H9 (cell line): ENCODE measurements around the gene FANCI. TPM values are rescaled to one million over a fixed set of nuclear protein-coding genes. Genes with fewer than 3 reads are reported as not detected.

Experiments used
- DNase-seq: peaks from one replicate; pipeline ENCODE4 v3.0.0-alpha.2; 2017
- H2AFZ ChIP-seq: one replicate; pipeline ENCODE4 v1.6.1; 2013; ENCODE audit warnings: mild to moderate bottlenecking, low read length, control low read depth, moderate library complexity
- H2AK5ac ChIP-seq: 2 replicates; pipeline ENCODE4 v1.6.1; 2013; ENCODE audit warnings: low read length, control low read depth, mixed read lengths; ENCODE audit not compliant: insufficient read length
- H2BK120ac ChIP-seq: one replicate; pipeline ENCODE4 v1.6.1; 2013; ENCODE audit warnings: low read depth, mild to moderate bottlenecking, low read length, control low read depth, inconsistent platforms; ENCODE audit not compliant: poor library complexity, severe bottlenecking
- H2BK12ac ChIP-seq: 2 replicates; pipeline ENCODE4 v1.6.1; 2013; ENCODE audit warnings: low read length, control low read depth, mixed read lengths, low read depth; ENCODE audit not compliant: insufficient read length
- H2BK15ac ChIP-seq: 2 replicates; pipeline ENCODE4 v1.6.1; 2013; ENCODE audit warnings: low read depth, low read length, control low read depth
- H2BK20ac ChIP-seq: one replicate; pipeline ENCODE4 v1.6.1; 2013; ENCODE audit warnings: low read depth, mild to moderate bottlenecking, low read length, control low read depth, inconsistent platforms; ENCODE audit not compliant: poor library complexity, severe bottlenecking
- H2BK5ac ChIP-seq: 2 replicates; pipeline ENCODE4 v1.6.1; 2013; ENCODE audit warnings: low read length, control low read depth, mixed read lengths; ENCODE audit not compliant: insufficient read length
- H3K14ac ChIP-seq: 2 replicates; pipeline ENCODE4 v1.6.1; 2013; ENCODE audit warnings: low read length, control low read depth; ENCODE audit not compliant: insufficient read depth
- H3K18ac ChIP-seq: 2 replicates; pipeline ENCODE4 v1.6.1; 2013; ENCODE audit warnings: low read depth, mild to moderate bottlenecking, mixed read lengths, low read length, control low read depth; ENCODE audit not compliant: insufficient read length
- H3K23ac ChIP-seq: 2 replicates; pipeline ENCODE4 v1.6.1; 2013; ENCODE audit warnings: low read length, control low read depth, mixed read lengths, low read depth; ENCODE audit not compliant: insufficient read length
- H3K23me2 ChIP-seq: 2 replicates; pipeline ENCODE4 v1.6.1; 2013; ENCODE audit warnings: low read depth, mild to moderate bottlenecking, mixed read lengths, low read length, control low read depth; ENCODE audit not compliant: insufficient read length, poor library complexity, severe bottlenecking
- H3K27ac ChIP-seq: 2 replicates; pipeline ENCODE4 v1.5.1; 2013; ENCODE audit warnings: low read length, control low read depth, mixed read lengths, low read depth; ENCODE audit not compliant: insufficient read length
- H3K27me3 ChIP-seq: 2 replicates; pipeline ENCODE4 v1.6.1; 2013; ENCODE audit warnings: low read length, control low read depth, inconsistent platforms; ENCODE audit not compliant: insufficient read depth
- H3K4ac ChIP-seq: 2 replicates; pipeline ENCODE4 v1.6.1; 2013; ENCODE audit warnings: low read depth, mild to moderate bottlenecking, control low read depth, inconsistent platforms, low read length, moderate library complexity
- H3K4me1 ChIP-seq: 2 replicates; pipeline ENCODE4 v1.6.1; 2013; ENCODE audit warnings: low read length, control low read depth, inconsistent platforms; ENCODE audit not compliant: insufficient read depth
- H3K4me2 ChIP-seq: 2 replicates; pipeline ENCODE4 v1.6.1; 2013; ENCODE audit warnings: low read length, control low read depth, mixed read lengths; ENCODE audit not compliant: insufficient read length, insufficient read depth
- H3K56ac ChIP-seq: 2 replicates; pipeline ENCODE4 v1.6.1; 2013; ENCODE audit warnings: low read depth, mild to moderate bottlenecking, mixed read lengths, low read length, control low read depth; ENCODE audit not compliant: insufficient read length
- H3K79me1 ChIP-seq: 2 replicates; pipeline ENCODE4 v1.6.1; 2013; ENCODE audit warnings: low read depth, mild to moderate bottlenecking, moderate library complexity, low read length, control low read depth, inconsistent platforms; ENCODE audit not compliant: insufficient read depth, poor library complexity, severe bottlenecking
- H3K79me2 ChIP-seq: 2 replicates; pipeline ENCODE4 v1.6.1; 2013; ENCODE audit warnings: low read length, control low read depth, inconsistent platforms; ENCODE audit not compliant: insufficient read depth
- H3K9ac ChIP-seq: 2 replicates; pipeline ENCODE4 v1.6.1; 2013; ENCODE audit warnings: low read length, control low read depth, mixed read lengths; ENCODE audit not compliant: insufficient read length; ENCODE audit errors: extremely low read depth
- H3K9me3 ChIP-seq: one replicate; pipeline ENCODE4 v1.6.1; 2013; ENCODE audit warnings: low read depth, low read length, inconsistent platforms; ENCODE audit not compliant: control insufficient read depth
- H3T11ph ChIP-seq: one replicate; pipeline ENCODE4 v1.6.1; 2013; ENCODE audit warnings: mild to moderate bottlenecking, low read length, control low read depth, inconsistent platforms
- H4K20me1 ChIP-seq: one replicate; pipeline ENCODE4 v1.6.1; 2013; ENCODE audit not compliant: control insufficient read depth, insufficient read length, insufficient read depth
- H4K5ac ChIP-seq: 2 replicates; pipeline ENCODE4 v1.6.1; 2013; ENCODE audit warnings: low read depth, mild to moderate bottlenecking, mixed read lengths, low read length, control low read depth; ENCODE audit not compliant: insufficient read length
- H4K8ac ChIP-seq: replicated peaks from 2 replicates; pipeline ENCODE4 v1.6.1; 2013; ENCODE audit warnings: low read length, control low read depth, mixed read lengths, low read depth; ENCODE audit not compliant: insufficient read length
- H4K91ac ChIP-seq: 2 replicates; pipeline ENCODE4 v1.6.1; 2013; ENCODE audit warnings: low read depth, mild to moderate bottlenecking, moderate library complexity, mixed read lengths, low read length, control low read depth; ENCODE audit not compliant: insufficient read length
- H3K27ac Mint-ChIP-seq, 3 experiments: 2 replicates in 2 of 3; 3 replicates in 1 of 3; pipeline ENCODE4 v1.8.0; 2020 to 2021; ENCODE audit warnings: mixed read lengths in 3 of 3, mild to moderate bottlenecking in 1 of 3, moderate library complexity in 1 of 3
- H3K27me3 Mint-ChIP-seq: 2 replicates; pipeline ENCODE4 v1.8.0; 2021; ENCODE audit warnings: low read depth, mild to moderate bottlenecking, moderate library complexity, mixed read lengths
- H3K36me3 Mint-ChIP-seq, 3 experiments: 2 replicates in 2 of 3; 3 replicates in 1 of 3; pipeline ENCODE4 v1.8.0; 2020 to 2021; ENCODE audit warnings: low read depth in 3 of 3, mixed read lengths in 3 of 3; ENCODE audit not compliant: insufficient read depth in 1 of 3
- H3K4me1 Mint-ChIP-seq, 2 experiments: 2 replicates each; pipeline ENCODE4 v1.8.0; 2020; ENCODE audit warnings: mixed read lengths in 2 of 2
- H3K4me3 Mint-ChIP-seq, 2 experiments: 2 replicates in 1 of 2; 3 replicates in 1 of 2; pipeline ENCODE4 v1.8.0; 2020 to 2021; ENCODE audit warnings: mild to moderate bottlenecking in 2 of 2, mixed read lengths in 2 of 2, moderate library complexity in 1 of 2
- H3K9me3 Mint-ChIP-seq, 2 experiments: 2 replicates in 1 of 2; 3 replicates in 1 of 2; pipeline ENCODE4 v1.8.0; 2020; ENCODE audit warnings: mild to moderate bottlenecking in 2 of 2, mixed read lengths in 2 of 2, moderate library complexity in 1 of 2
- WGBS: extraction: QIAGEN DNeasy Blood & Tissue Kit; methylation state at CpG from one replicate; pipeline ENCODE4 v1.1.7; 2013; ENCODE audit warnings: missing lambda C conversion rate, low lambda C conversion rate, mixed read lengths; ENCODE audit not compliant: insufficient read length; ENCODE audit errors: extremely low coverage; 5-methylcytosine and 5-hydroxymethylcytosine counted together
- total RNA-seq: library from RNA; stranded (reverse); gene quantifications from 2 replicates; pipeline ENCODE4 v1.2.1, GENCODE V29; 2021
- TF ChIP-seq, protein P1 (sequence below): fragments of 200-600 bp; sonication (generic); conservative IDR thresholded peaks from 3 replicates; pipeline ENCODE4 v1.8.0; 2021; ENCODE audit warnings: antibody characterized with exemption, mild to moderate bottlenecking

Gene FANCI
- total RNA-seq, 1 experiment from 2014 or later = 106 TPM

DNA sequence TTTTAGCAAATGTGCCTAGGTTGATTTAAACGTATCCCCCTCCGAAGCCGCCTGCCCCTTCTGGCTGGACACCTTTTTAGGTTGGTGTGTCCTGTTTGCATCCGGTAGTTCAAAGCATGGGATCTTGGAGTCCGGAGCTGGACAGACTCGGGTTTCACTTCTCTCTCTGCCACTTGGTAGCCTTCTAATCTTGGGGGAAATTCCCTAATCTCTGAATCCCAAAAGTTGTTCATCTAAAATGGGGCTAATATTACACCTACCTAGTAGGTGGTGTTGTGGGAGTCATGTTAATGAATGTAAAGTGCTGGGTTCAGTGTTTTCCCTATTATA, 760 bp downstream of the FANCI start:
- Histone ChIP-seq H3T11ph (no peak overlapping the region), H4K5ac (no peak overlapping the region), H3K4ac (no peak overlapping the region), H3K27ac (no peak overlapping the region), H2BK20ac (no peak overlapping the region), H3K23me2 (peaks cover 17% of the 10 kb centered on the region), H3K9me3 (no peaks in the 10 kb centered on the region), H3K14ac (peak overlapping the region; percentile 73; the same call in 1 of the 2 replicates), H3K18ac (no peak overlapping the region), H3K56ac (no peak overlapping the region), H4K8ac (no peak overlapping the region), H2BK120ac (no peak overlapping the region), H2AFZ (no peak overlapping the region), H2BK12ac (no peak overlapping the region), H2BK5ac (no peak overlapping the region), H2AK5ac (no peak overlapping the region), H3K4me2 (peak overlapping the region; percentile 80), H3K9ac (peak overlapping the region; percentile 94), H4K20me1 (no peaks in the 10 kb centered on the region), H3K4me1 (no peaks in the 10 kb centered on the region), H3K79me2 (peaks cover 14% of the 10 kb centered on the region; the same call in 1 of the 2 replicates), H4K91ac (no peak overlapping the region), H2BK15ac (no peak overlapping the region), H3K23ac (no peak overlapping the region), H3K79me1 (peaks cover 2% of the 10 kb centered on the region), H3K27me3 (no peaks in the 10 kb centered on the region; the same call in 1 of the 2 replicates)
- H3K9me3 Mint-ChIP-seq = peaks cover 11 to 17% of the 10 kb centered on the region in 2 experiments
- H3K36me3 Mint-ChIP-seq = peaks cover 33 to 36% (median 34%) of the 10 kb centered on the region in 3 experiments
- H3K27ac Mint-ChIP-seq = peak overlapping the region; percentile 58 to 97 (median 88); a peak in 5 of 7 replicates
- H3K4me1 Mint-ChIP-seq = peaks cover 21 to 27% of the 10 kb centered on the region in 2 experiments
- TF ChIP-seq, protein P1, sequence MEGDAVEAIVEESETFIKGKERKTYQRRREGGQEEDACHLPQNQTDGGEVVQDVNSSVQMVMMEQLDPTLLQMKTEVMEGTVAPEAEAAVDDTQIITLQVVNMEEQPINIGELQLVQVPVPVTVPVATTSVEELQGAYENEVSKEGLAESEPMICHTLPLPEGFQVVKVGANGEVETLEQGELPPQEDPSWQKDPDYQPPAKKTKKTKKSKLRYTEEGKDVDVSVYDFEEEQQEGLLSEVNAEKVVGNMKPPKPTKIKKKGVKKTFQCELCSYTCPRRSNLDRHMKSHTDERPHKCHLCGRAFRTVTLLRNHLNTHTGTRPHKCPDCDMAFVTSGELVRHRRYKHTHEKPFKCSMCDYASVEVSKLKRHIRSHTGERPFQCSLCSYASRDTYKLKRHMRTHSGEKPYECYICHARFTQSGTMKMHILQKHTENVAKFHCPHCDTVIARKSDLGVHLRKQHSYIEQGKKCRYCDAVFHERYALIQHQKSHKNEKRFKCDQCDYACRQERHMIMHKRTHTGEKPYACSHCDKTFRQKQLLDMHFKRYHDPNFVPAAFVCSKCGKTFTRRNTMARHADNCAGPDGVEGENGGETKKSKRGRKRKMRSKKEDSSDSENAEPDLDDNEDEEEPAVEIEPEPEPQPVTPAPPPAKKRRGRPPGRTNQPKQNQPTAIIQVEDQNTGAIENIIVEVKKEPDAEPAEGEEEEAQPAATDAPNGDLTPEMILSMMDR = no peak
- peaks cover 14% of the 10 kb centered on the region for H3K27me3 Mint-ChIP-seq
- peak overlapping the region; percentile 96 to 98 for H3K4me3 Mint-ChIP-seq
- DNase-seq = no peak
- WGBS = no CpG with 5 or more reads among the region's 6 CpGs
